ENCODE data around the gene IAH1.

DNA sequence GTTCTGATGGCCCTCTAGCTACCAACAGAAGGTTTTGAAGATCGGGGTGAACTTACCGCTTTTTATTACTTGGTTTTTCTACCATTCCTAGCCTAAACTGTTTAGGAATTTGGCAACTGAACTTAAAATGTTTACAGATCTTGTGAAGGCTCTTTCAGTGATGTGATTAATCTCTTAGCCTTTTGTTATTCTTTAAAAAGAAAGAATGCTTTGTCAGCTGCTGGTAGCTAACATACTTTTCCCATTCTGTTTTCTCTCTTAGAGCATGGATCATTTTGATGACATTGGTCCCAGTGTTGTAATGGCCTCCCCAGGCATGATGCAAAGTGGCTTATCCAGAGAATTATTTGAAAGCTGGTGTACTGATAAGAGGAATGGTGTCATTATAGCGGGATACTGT, 32.8 kb upstream of the IAH1 start:
- TF ChIP-seq, protein P1, sequence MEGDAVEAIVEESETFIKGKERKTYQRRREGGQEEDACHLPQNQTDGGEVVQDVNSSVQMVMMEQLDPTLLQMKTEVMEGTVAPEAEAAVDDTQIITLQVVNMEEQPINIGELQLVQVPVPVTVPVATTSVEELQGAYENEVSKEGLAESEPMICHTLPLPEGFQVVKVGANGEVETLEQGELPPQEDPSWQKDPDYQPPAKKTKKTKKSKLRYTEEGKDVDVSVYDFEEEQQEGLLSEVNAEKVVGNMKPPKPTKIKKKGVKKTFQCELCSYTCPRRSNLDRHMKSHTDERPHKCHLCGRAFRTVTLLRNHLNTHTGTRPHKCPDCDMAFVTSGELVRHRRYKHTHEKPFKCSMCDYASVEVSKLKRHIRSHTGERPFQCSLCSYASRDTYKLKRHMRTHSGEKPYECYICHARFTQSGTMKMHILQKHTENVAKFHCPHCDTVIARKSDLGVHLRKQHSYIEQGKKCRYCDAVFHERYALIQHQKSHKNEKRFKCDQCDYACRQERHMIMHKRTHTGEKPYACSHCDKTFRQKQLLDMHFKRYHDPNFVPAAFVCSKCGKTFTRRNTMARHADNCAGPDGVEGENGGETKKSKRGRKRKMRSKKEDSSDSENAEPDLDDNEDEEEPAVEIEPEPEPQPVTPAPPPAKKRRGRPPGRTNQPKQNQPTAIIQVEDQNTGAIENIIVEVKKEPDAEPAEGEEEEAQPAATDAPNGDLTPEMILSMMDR (IDR thresholded peaks at IDR 0.05 in 2 of 3, conservative IDR thresholded peaks at IDR 0.05 in 1 of 3; ENCODE audit: insufficient read depth in 2 of 3, low read depth in 1 of 3, low read length in 3 of 3): no peak
- TF ChIP-seq POLR2AphosphoS5 (IDR thresholded peaks at IDR 0.05; ENCODE audit: control insufficient read depth, insufficient read depth, low read depth, low read length) (no peak), ZNF253 (CRISPR knock-in tag; conservative IDR thresholded peaks at IDR 0.05) (no peak), FOS (IDR thresholded peaks at IDR 0.05; ENCODE audit: extremely low read depth, insufficient read length) (no peak), CHD4 (IDR thresholded peaks at IDR 0.05; ENCODE audit: insufficient read depth, insufficient replicate concordance, low read depth, low read length, poor library complexity, severe bottlenecking) (no peak), ARNT (IDR thresholded peaks at IDR 0.05) (no peak), BACH1 (tag; IDR thresholded peaks at IDR 0.05) (no peak), RCOR1 (IDR thresholded peaks at IDR 0.05; ENCODE audit: borderline replicate concordance in 1 of 2, low read depth in 2 of 2, low read length in 2 of 2) (no peak)
- TF ChIP-seq, protein P2, sequence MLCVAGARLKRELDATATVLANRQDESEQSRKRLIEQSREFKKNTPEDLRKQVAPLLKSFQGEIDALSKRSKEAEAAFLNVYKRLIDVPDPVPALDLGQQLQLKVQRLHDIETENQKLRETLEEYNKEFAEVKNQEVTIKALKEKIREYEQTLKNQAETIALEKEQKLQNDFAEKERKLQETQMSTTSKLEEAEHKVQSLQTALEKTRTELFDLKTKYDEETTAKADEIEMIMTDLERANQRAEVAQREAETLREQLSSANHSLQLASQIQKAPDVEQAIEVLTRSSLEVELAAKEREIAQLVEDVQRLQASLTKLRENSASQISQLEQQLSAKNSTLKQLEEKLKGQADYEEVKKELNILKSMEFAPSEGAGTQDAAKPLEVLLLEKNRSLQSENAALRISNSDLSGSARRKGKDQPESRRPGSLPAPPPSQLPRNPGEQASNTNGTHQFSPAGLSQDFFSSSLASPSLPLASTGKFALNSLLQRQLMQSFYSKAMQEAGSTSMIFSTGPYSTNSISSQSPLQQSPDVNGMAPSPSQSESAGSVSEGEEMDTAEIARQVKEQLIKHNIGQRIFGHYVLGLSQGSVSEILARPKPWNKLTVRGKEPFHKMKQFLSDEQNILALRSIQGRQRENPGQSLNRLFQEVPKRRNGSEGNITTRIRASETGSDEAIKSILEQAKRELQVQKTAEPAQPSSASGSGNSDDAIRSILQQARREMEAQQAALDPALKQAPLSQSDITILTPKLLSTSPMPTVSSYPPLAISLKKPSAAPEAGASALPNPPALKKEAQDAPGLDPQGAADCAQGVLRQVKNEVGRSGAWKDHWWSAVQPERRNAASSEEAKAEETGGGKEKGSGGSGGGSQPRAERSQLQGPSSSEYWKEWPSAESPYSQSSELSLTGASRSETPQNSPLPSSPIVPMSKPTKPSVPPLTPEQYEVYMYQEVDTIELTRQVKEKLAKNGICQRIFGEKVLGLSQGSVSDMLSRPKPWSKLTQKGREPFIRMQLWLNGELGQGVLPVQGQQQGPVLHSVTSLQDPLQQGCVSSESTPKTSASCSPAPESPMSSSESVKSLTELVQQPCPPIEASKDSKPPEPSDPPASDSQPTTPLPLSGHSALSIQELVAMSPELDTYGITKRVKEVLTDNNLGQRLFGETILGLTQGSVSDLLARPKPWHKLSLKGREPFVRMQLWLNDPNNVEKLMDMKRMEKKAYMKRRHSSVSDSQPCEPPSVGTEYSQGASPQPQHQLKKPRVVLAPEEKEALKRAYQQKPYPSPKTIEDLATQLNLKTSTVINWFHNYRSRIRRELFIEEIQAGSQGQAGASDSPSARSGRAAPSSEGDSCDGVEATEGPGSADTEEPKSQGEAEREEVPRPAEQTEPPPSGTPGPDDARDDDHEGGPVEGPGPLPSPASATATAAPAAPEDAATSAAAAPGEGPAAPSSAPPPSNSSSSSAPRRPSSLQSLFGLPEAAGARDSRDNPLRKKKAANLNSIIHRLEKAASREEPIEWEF (CRISPR knock-in tag; IDR thresholded peaks at IDR 0.05): no peak
- TF ChIP-seq, protein P3, sequence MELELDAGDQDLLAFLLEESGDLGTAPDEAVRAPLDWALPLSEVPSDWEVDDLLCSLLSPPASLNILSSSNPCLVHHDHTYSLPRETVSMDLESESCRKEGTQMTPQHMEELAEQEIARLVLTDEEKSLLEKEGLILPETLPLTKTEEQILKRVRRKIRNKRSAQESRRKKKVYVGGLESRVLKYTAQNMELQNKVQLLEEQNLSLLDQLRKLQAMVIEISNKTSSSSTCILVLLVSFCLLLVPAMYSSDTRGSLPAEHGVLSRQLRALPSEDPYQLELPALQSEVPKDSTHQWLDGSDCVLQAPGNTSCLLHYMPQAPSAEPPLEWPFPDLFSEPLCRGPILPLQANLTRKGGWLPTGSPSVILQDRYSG (tag; conservative IDR thresholded peaks at IDR 0.05; ENCODE audit: low read depth): no peak
- TF ChIP-seq, protein P4, sequence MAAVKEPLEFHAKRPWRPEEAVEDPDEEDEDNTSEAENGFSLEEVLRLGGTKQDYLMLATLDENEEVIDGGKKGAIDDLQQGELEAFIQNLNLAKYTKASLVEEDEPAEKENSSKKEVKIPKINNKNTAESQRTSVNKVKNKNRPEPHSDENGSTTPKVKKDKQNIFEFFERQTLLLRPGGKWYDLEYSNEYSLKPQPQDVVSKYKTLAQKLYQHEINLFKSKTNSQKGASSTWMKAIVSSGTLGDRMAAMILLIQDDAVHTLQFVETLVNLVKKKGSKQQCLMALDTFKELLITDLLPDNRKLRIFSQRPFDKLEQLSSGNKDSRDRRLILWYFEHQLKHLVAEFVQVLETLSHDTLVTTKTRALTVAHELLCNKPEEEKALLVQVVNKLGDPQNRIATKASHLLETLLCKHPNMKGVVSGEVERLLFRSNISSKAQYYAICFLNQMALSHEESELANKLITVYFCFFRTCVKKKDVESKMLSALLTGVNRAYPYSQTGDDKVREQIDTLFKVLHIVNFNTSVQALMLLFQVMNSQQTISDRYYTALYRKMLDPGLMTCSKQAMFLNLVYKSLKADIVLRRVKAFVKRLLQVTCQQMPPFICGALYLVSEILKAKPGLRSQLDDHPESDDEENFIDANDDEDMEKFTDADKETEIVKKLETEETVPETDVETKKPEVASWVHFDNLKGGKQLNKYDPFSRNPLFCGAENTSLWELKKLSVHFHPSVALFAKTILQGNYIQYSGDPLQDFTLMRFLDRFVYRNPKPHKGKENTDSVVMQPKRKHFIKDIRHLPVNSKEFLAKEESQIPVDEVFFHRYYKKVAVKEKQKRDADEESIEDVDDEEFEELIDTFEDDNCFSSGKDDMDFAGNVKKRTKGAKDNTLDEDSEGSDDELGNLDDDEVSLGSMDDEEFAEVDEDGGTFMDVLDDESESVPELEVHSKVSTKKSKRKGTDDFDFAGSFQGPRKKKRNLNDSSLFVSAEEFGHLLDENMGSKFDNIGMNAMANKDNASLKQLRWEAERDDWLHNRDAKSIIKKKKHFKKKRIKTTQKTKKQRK (IDR thresholded peaks at IDR 0.05; ENCODE audit: borderline replicate concordance, low read depth, low read length): no peak

All from K562 (cell line).